ENCODE data around the gene SERPINB5. TPM values are rescaled to one million over a fixed set of nuclear protein-coding genes. Genes with fewer than 3 reads are reported as not detected.

SERPINB5 gene, protein sequence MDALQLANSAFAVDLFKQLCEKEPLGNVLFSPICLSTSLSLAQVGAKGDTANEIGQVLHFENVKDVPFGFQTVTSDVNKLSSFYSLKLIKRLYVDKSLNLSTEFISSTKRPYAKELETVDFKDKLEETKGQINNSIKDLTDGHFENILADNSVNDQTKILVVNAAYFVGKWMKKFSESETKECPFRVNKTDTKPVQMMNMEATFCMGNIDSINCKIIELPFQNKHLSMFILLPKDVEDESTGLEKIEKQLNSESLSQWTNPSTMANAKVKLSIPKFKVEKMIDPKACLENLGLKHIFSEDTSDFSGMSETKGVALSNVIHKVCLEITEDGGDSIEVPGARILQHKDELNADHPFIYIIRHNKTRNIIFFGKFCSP
- total RNA-seq (2014; rRNA removed; shearing (Covaris generic)) (not detected in 2 replicates), polyA plus RNA-seq (2016; fragmentation: Nextera tagmentation; extraction: Ambion mirVana) (0.16 TPM in 1 of 2 replicates, not detected in the other)
- long read RNA-seq, result 0 reads

DNA sequence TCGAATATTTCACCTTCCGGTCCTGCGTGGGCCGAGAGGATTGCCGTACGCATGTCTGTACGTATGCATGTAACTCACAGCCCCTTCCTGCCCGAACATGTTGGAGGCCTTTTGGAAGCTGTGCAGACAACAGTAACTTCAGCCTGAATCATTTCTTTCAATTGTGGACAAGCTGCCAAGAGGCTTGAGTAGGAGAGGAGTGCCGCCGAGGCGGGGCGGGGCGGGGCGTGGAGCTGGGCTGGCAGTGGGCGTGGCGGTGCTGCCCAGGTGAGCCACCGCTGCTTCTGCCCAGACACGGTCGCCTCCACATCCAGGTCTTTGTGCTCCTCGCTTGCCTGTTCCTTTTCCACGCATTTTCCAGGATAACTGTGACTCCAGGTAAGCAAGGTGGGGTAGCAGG, at the start of gene SERPINB5:
Gene SERPINB5 (plus strand): TSS at position 291 of the 400 bp plus-strand sequence. CDS start 7,471 bp downstream, outside the sequence.
- Histone ChIP-seq H3K36me3 (ENCODE audit: insufficient read depth) (no peaks in the 10 kb centered on the region), H2AFZ (peak within 1 kb of the TSS; percentile 91), H3K27ac (ENCODE audit: low read depth) (no peak within 1 kb of the TSS), H3K79me2 (replicated peaks; ENCODE audit: insufficient read depth) (no peaks in the 10 kb centered on the region), H3K9me2 (ENCODE audit: insufficient read depth) (no peaks in the 10 kb centered on the region), H3K4me3 (no peak within 1 kb of the TSS), H3F3A (replicated peaks; ENCODE audit: low read depth) (no peaks in the 10 kb centered on the region), H3K4me2 (no peak within 1 kb of the TSS), H3K4me1 (ENCODE audit: insufficient read depth) (no peaks in the 10 kb centered on the region), H3K27me3 (ENCODE audit: insufficient read depth) (no peaks in the 10 kb centered on the region), H4K20me1 (replicated peaks; ENCODE audit: insufficient read depth) (no peaks in the 10 kb centered on the region)
- Mint-ChIP-seq H3K4me3 (no peak within 1 kb of the TSS), H3K36me3 (ENCODE audit: low read depth) (no peaks in the 10 kb centered on the region), H3K9me3 (no peaks in the 10 kb centered on the region), H3K27ac (no peak within 1 kb of the TSS), H3K4me1 (no peaks in the 10 kb centered on the region; the same call in 2 of the 3 replicates), H3K27me3 (ENCODE audit: insufficient read depth, low read depth, poor library complexity) (peaks cover 5% of the 10 kb centered on the region)
- DNase-seq (ENCODE audit: low spot score) (no peak), ATAC-seq (no peak; the same call in 2 of the 3 replicates)
- no peak for TF ChIP-seq ZNF114 (CRISPR knock-in tag; IDR thresholded peaks at IDR 0.05)
- TF ChIP-seq, protein P1, sequence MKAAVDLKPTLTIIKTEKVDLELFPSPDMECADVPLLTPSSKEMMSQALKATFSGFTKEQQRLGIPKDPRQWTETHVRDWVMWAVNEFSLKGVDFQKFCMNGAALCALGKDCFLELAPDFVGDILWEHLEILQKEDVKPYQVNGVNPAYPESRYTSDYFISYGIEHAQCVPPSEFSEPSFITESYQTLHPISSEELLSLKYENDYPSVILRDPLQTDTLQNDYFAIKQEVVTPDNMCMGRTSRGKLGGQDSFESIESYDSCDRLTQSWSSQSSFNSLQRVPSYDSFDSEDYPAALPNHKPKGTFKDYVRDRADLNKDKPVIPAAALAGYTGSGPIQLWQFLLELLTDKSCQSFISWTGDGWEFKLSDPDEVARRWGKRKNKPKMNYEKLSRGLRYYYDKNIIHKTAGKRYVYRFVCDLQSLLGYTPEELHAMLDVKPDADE (IDR thresholded peaks at IDR 0.05), result no peak
- no peak for TF ChIP-seq POLR2AphosphoS5 (IDR thresholded peaks at IDR 0.05; ENCODE audit: low read depth)
- TF ChIP-seq EZH2phosphoT487 (IDR thresholded peaks at IDR 0.05; ENCODE audit: unreplicated experiment), result no peak
- TF ChIP-seq EZH2 (IDR thresholded peaks at IDR 0.05; ENCODE audit: low read depth, unreplicated experiment), result no peak
- TF ChIP-seq, protein P2, sequence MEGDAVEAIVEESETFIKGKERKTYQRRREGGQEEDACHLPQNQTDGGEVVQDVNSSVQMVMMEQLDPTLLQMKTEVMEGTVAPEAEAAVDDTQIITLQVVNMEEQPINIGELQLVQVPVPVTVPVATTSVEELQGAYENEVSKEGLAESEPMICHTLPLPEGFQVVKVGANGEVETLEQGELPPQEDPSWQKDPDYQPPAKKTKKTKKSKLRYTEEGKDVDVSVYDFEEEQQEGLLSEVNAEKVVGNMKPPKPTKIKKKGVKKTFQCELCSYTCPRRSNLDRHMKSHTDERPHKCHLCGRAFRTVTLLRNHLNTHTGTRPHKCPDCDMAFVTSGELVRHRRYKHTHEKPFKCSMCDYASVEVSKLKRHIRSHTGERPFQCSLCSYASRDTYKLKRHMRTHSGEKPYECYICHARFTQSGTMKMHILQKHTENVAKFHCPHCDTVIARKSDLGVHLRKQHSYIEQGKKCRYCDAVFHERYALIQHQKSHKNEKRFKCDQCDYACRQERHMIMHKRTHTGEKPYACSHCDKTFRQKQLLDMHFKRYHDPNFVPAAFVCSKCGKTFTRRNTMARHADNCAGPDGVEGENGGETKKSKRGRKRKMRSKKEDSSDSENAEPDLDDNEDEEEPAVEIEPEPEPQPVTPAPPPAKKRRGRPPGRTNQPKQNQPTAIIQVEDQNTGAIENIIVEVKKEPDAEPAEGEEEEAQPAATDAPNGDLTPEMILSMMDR (conservative IDR thresholded peaks at IDR 0.05; ENCODE audit: low read depth in 2 of 2), result no peak
- no peak for TF ChIP-seq NANOG (IDR thresholded peaks at IDR 0.05; ENCODE audit: borderline replicate concordance)
- TF ChIP-seq, protein P3, sequence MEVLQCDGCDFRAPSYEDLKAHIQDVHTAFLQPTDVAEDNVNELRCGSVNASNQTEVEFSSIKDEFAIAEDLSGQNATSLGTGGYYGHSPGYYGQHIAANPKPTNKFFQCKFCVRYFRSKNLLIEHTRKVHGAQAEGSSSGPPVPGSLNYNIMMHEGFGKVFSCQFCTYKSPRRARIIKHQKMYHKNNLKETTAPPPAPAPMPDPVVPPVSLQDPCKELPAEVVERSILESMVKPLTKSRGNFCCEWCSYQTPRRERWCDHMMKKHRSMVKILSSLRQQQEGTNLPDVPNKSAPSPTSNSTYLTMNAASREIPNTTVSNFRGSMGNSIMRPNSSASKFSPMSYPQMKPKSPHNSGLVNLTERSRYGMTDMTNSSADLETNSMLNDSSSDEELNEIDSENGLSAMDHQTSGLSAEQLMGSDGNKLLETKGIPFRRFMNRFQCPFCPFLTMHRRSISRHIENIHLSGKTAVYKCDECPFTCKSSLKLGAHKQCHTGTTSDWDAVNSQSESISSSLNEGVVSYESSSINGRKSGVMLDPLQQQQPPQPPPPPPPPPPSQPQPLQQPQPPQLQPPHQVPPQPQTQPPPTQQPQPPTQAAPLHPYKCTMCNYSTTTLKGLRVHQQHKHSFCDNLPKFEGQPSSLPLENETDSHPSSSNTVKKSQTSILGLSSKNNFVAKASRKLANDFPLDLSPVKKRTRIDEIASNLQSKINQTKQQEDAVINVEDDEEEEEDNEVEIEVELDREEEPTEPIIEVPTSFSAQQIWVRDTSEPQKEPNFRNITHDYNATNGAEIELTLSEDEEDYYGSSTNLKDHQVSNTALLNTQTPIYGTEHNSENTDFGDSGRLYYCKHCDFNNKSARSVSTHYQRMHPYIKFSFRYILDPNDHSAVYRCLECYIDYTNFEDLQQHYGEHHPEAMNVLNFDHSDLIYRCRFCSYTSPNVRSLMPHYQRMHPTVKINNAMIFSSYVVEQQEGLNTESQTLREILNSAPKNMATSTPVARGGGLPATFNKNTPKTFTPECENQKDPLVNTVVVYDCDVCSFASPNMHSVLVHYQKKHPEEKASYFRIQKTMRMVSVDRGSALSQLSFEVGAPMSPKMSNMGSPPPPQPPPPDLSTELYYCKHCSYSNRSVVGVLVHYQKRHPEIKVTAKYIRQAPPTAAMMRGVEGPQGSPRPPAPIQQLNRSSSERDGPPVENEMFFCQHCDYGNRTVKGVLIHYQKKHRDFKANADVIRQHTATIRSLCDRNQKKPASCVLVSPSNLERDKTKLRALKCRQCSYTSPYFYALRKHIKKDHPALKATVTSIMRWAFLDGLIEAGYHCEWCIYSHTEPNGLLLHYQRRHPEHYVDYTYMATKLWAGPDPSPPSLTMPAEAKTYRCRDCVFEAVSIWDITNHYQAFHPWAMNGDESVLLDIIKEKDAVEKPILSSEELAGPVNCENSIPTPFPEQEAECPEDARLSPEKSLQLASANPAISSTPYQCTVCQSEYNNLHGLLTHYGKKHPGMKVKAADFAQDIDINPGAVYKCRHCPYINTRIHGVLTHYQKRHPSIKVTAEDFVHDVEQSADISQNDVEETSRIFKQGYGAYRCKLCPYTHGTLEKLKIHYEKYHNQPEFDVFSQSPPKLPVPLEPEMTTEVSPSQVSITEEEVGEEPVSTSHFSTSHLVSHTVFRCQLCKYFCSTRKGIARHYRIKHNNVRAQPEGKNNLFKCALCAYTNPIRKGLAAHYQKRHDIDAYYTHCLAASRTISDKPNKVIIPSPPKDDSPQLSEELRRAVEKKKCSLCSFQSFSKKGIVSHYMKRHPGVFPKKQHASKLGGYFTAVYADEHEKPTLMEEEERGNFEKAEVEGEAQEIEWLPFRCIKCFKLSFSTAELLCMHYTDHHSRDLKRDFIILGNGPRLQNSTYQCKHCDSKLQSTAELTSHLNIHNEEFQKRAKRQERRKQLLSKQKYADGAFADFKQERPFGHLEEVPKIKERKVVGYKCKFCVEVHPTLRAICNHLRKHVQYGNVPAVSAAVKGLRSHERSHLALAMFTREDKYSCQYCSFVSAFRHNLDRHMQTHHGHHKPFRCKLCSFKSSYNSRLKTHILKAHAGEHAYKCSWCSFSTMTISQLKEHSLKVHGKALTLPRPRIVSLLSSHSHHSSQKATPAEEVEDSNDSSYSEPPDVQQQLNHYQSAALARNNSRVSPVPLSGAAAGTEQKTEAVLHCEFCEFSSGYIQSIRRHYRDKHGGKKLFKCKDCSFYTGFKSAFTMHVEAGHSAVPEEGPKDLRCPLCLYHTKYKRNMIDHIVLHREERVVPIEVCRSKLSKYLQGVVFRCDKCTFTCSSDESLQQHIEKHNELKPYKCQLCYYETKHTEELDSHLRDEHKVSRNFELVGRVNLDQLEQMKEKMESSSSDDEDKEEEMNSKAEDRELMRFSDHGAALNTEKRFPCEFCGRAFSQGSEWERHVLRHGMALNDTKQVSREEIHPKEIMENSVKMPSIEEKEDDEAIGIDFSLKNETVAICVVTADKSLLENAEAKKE (CRISPR knock-in tag; IDR thresholded peaks at IDR 0.05), result no peak
- TF ChIP-seq STAT1 (IDR thresholded peaks at IDR 0.05; ENCODE audit: unreplicated experiment), result no peak
- no peak for TF ChIP-seq CREB1 (CRISPR knock-in tag; IDR thresholded peaks at IDR 0.05; ENCODE audit: low read depth)
- no peak for TF ChIP-seq ZNF331 (CRISPR knock-in tag; IDR thresholded peaks at IDR 0.05; ENCODE audit: low read depth)
- TF ChIP-seq, protein P4, sequence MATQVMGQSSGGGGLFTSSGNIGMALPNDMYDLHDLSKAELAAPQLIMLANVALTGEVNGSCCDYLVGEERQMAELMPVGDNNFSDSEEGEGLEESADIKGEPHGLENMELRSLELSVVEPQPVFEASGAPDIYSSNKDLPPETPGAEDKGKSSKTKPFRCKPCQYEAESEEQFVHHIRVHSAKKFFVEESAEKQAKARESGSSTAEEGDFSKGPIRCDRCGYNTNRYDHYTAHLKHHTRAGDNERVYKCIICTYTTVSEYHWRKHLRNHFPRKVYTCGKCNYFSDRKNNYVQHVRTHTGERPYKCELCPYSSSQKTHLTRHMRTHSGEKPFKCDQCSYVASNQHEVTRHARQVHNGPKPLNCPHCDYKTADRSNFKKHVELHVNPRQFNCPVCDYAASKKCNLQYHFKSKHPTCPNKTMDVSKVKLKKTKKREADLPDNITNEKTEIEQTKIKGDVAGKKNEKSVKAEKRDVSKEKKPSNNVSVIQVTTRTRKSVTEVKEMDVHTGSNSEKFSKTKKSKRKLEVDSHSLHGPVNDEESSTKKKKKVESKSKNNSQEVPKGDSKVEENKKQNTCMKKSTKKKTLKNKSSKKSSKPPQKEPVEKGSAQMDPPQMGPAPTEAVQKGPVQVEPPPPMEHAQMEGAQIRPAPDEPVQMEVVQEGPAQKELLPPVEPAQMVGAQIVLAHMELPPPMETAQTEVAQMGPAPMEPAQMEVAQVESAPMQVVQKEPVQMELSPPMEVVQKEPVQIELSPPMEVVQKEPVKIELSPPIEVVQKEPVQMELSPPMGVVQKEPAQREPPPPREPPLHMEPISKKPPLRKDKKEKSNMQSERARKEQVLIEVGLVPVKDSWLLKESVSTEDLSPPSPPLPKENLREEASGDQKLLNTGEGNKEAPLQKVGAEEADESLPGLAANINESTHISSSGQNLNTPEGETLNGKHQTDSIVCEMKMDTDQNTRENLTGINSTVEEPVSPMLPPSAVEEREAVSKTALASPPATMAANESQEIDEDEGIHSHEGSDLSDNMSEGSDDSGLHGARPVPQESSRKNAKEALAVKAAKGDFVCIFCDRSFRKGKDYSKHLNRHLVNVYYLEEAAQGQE (IDR thresholded peaks at IDR 0.05; ENCODE audit: unreplicated experiment), result no peak
- TF ChIP-seq JUNB (IDR thresholded peaks at IDR 0.05; ENCODE audit: unreplicated experiment), result no peak

Measured in GM23338 (cell line).